ENCODE data around the gene OLIG1. TPM values are rescaled to one million over a fixed set of nuclear protein-coding genes. Genes with fewer than 3 reads are reported as not detected.

OLIG1 gene
- total and polyA plus RNA-seq, 10 donors: 0.02 to 1.8 (median 0.58) TPM; not detected in 2

GRCh38 chr21:33024201-33025103, 45.5 kb upstream of the OLIG1 start:
- no peak overlapping the region for H3K27ac ChIP-seq
- H3K4me3 ChIP-seq: peak overlapping the region in 1 of 8 donors; percentile 41
- intact Hi-C loops (cut with DNase I; ENCODE audit: low total_unique reads): no loop called here
- H3K27me3 ChIP-seq (replicated peaks in 1 of 7): peaks cover 23 to 100% (median 100%) of the 10 kb centered on the region in 7 donors
- H3K36me3 ChIP-seq: no peaks in the 10 kb centered on the region
- DNase-seq: no peak
- H3K4me1 ChIP-seq: peaks cover 16 to 94% (median 78%) of the 10 kb centered on the region in 6 donors
- WGBS, 5 donors: 8 to 13% (median 9%) methylated on average over 34 to 40 of the region's 40 CpGs
- no peak for TF ChIP-seq CTCF (IDR thresholded peaks at IDR 0.05 in 8 of 11, conservative IDR thresholded peaks at IDR 0.05 in 3 of 11)
- no peak for TF ChIP-seq POLR2AphosphoS5 (IDR thresholded peaks at IDR 0.05)
- TF ChIP-seq POLR2A (IDR thresholded peaks at IDR 0.05): no peak
- H3K9me3 ChIP-seq: no peaks in the 10 kb centered on the region

- TF ChIP-seq CTCF (IDR thresholded peaks at IDR 0.05 in 8 of 11, conservative IDR thresholded peaks at IDR 0.05 in 3 of 11) (no peak), POLR2A (IDR thresholded peaks at IDR 0.05) (no peak), POLR2AphosphoS5 (IDR thresholded peaks at IDR 0.05) (no peak)
- H3K27ac ChIP-seq: no peak overlapping the region
- no peak for DNase-seq
- 7 to 11% (median 9%) methylated on average over 14 to 22 of the region's 22 CpGs for WGBS, 5 donors
- peak overlapping the region in 1 of 8 donors; percentile 41 for H3K4me3 ChIP-seq
- H3K27me3 ChIP-seq (replicated peaks in 1 of 7): peaks cover 27 to 100% (median 100%) of the 10 kb centered on the region in 7 donors
- intact Hi-C loops (cut with DNase I; ENCODE audit: low total_unique reads): no loop called here
- H3K36me3 ChIP-seq: no peaks in the 10 kb centered on the region
- no peaks in the 10 kb centered on the region for H3K9me3 ChIP-seq
- peaks cover 11 to 94% (median 76%) of the 10 kb centered on the region in 6 donors for H3K4me1 ChIP-seq
Measured at GRCh38 chr21:33025106-33025488, 44.8 kb upstream of the OLIG1 start.

GRCh38 chr21:33025489-33026442, 44.2 kb upstream of the OLIG1 start, which contains the start of gene OLIG2:
TSS of gene OLIG2 (plus strand) at chr21:33025935. CDS start at chr21:33026863, 928 bp downstream.
- H3K4me1 ChIP-seq: peaks cover 8 to 89% (median 71%) of the 10 kb centered on the region in 6 donors
- no peak for DNase-seq
- H3K27me3 ChIP-seq (replicated peaks in 1 of 7): peaks cover 27 to 100% (median 100%) of the 10 kb centered on the region in 7 donors
- intact Hi-C loops (cut with DNase I; ENCODE audit: low total_unique reads): no loop called here
- TF ChIP-seq CTCF (IDR thresholded peaks at IDR 0.05 in 8 of 11, conservative IDR thresholded peaks at IDR 0.05 in 3 of 11): no peak
- WGBS, 5 donors: 2 to 6% (median 4%) methylated on average over 55 to 59 of the region's 59 CpGs
- no peaks in the 10 kb centered on the region for H3K36me3 ChIP-seq
- no peak within 1 kb of the TSS for H3K27ac ChIP-seq
- H3K4me3 ChIP-seq: peak within 1 kb of the TSS in 1 of 8 donors; percentile 41
- H3K9me3 ChIP-seq: no peaks in the 10 kb centered on the region

All from spleen (tissue), 11 donors.